ENCODE measurements around the gene TLR1. TPM values are rescaled to one million over a fixed set of nuclear protein-coding genes. Genes with fewer than 3 reads are reported as not detected.
"Not testable (repeated sequence)": the region's sequence is repeated elsewhere in the genome, so short reads cannot be mapped to it uniquely, and the experiment has no call there.

TLR1 gene
- 5.3 and 6.1 TPM in 2 replicates for total RNA-seq

- peak; percentile 59 to 74 for DNase-seq (ENCODE audit: low read depth in 2 of 2)
These were observed at the start of gene TLR1 for GRCh38 chr4:38804654-38805295. Gene TLR1 (minus strand): TSS chr4:38804791. CDS start chr4:38798831, 5,960 bp downstream.

GRCh38 chr4:38846015-38846414 is 41.4 kb upstream of the TLR1 start:
- DNase-seq (ENCODE audit: low read depth in 2 of 2): no peak

- no peak for DNase-seq (ENCODE audit: low read depth in 2 of 2)
These were observed 38.4 kb upstream of the TLR1 start for GRCh38 chr4:38842994-38843393.

- peak in 1 of 2 donors; percentile 64 for DNase-seq (ENCODE audit: low read depth in 2 of 2)
These were observed 33.3 kb upstream of the TLR1 start for GRCh38 chr4:38837849-38838248.

- no peak for DNase-seq (ENCODE audit: low read depth in 2 of 2)
These were observed 32.7 kb upstream of the TLR1 start for GRCh38 chr4:38837334-38837733.

GRCh38 chr4:38834570-38834969 is 30.0 kb upstream of the TLR1 start:
- no peak for DNase-seq (ENCODE audit: low read depth in 2 of 2)

GRCh38 chr4:38832624-38833528 is 28.3 kb upstream of the TLR1 start:
- DNase-seq (ENCODE audit: low read depth in 2 of 2): no peak

GRCh38 chr4:38832206-38832605 is 27.6 kb upstream of the TLR1 start:
- no peak for DNase-seq (ENCODE audit: low read depth in 2 of 2)

- DNase-seq (ENCODE audit: low read depth in 2 of 2): no peak
These were observed 27.1 kb upstream of the TLR1 start for GRCh38 chr4:38831653-38832052.

GRCh38 chr4:38829237-38829636 is 24.6 kb upstream of the TLR1 start:
- no peak for DNase-seq (ENCODE audit: low read depth in 2 of 2)

GRCh38 chr4:38823766-38824165 is 19.2 kb upstream of the TLR1 start:
- no peak for DNase-seq (ENCODE audit: low read depth in 2 of 2)

GRCh38 chr4:38822748-38823303 is 18.2 kb upstream of the TLR1 start:
- DNase-seq (ENCODE audit: low read depth in 2 of 2): no peak

- peak in 1 of 2 donors; percentile 14 for DNase-seq (ENCODE audit: low read depth in 2 of 2)
These were observed 17.1 kb upstream of the TLR1 start for GRCh38 chr4:38821739-38822138.

- DNase-seq (ENCODE audit: low read depth in 2 of 2): no peak
These were observed 15.9 kb upstream of the TLR1 start for GRCh38 chr4:38820329-38821061.

- no peak for DNase-seq (ENCODE audit: low read depth in 2 of 2)
These were observed 15.0 kb upstream of the TLR1 start for GRCh38 chr4:38819569-38819968.

GRCh38 chr4:38818441-38818976 is 13.9 kb upstream of the TLR1 start:
- DNase-seq (ENCODE audit: low read depth in 2 of 2): no peak

GRCh38 chr4:38815885-38816782 is 11.5 kb upstream of the TLR1 start:
- no peak for DNase-seq (ENCODE audit: low read depth in 2 of 2)

GRCh38 chr4:38814386-38814785 is 9.8 kb upstream of the TLR1 start:
- DNase-seq (ENCODE audit: low read depth in 2 of 2): no peak

- no peak for DNase-seq (ENCODE audit: low read depth in 2 of 2)
These were observed 6.7 kb upstream of the TLR1 start for GRCh38 chr4:38811297-38811696.

- not testable (repeated sequence) for DNase-seq (ENCODE audit: low read depth in 2 of 2)
These were observed 2.9 kb upstream of the TLR1 start for GRCh38 chr4:38807462-38807861.
